ENCODE results near the gene SYNGR2. TPM values are rescaled to one million over a fixed set of nuclear protein-coding genes. Genes with fewer than 3 reads are reported as not detected.

Gene SYNGR2
- total and polyA plus RNA-seq, 9 of the 15 experiments (the other 6 are each of a cell fraction or from before 2014, with no cell fraction given): 1.4 to 173 (median 87.8) TPM

GRCh38 chr17:78214016-78214705, 45.8 kb downstream of the SYNGR2 start, which contains the start of gene BIRC5 (continued):
- TF ChIP-seq CUX1 (CRISPR knock-in tag; IDR thresholded peaks at IDR 0.05): no peak
- TF ChIP-seq MCM3 (IDR thresholded peaks at IDR 0.05): no peak
- TF ChIP-seq MAX (CRISPR knock-in tag; IDR thresholded peaks at IDR 0.05): peak; percentile 93
- TF ChIP-seq PHB2 (IDR thresholded peaks at IDR 0.05; ENCODE audit: low read depth): no peak
- no peak for TF ChIP-seq HMG20B (CRISPR knock-in tag; IDR thresholded peaks at IDR 0.05)
- TF ChIP-seq GTF2A2 (tag; IDR thresholded peaks at IDR 0.05): no peak
- TF ChIP-seq TFE3 (CRISPR knock-in tag; IDR thresholded peaks at IDR 0.05): no peak
- no peak for TF ChIP-seq ZBTB12 (CRISPR knock-in tag; IDR thresholded peaks at IDR 0.05)
- TF ChIP-seq TEAD4 (IDR thresholded peaks at IDR 0.05; ENCODE audit: low read length): no peak
- no peak for TF ChIP-seq TEAD4 (CRISPR knock-in tag; IDR thresholded peaks at IDR 0.05; ENCODE audit: borderline replicate concordance)
- TF ChIP-seq CREBBP (IDR thresholded peaks at IDR 0.05; ENCODE audit: low read depth, low read length): no peak
- TF ChIP-seq CBX8 (IDR thresholded peaks at IDR 0.05; ENCODE audit: borderline replicate concordance, extremely low read depth, low read depth, low read length, poor library complexity, severe bottlenecking): no peak
- no peak for TF ChIP-seq CEBPB (tag; IDR thresholded peaks at IDR 0.05)
- TF ChIP-seq NFXL1 (CRISPR knock-in tag; IDR thresholded peaks at IDR 0.05): no peak
- TF ChIP-seq SIX5 (IDR thresholded peaks at IDR 0.05; ENCODE audit: borderline replicate concordance in 1 of 2, insufficient read depth in 1 of 2, low read depth in 1 of 2, low read length in 2 of 2): peak; percentile 67 to 88
- no peak for TF ChIP-seq HNRNPUL1 (IDR thresholded peaks at IDR 0.05; ENCODE audit: low read length)
- no peak for TF ChIP-seq ZBTB2 (IDR thresholded peaks at IDR 0.05)
- TF ChIP-seq GABPB2 (CRISPR knock-in tag; conservative IDR thresholded peaks at IDR 0.05): no peak

All from K562 (cell line).